ENCODE data around the gene BPI. TPM values are rescaled to one million over a fixed set of nuclear protein-coding genes. Genes with fewer than 3 reads are reported as not detected.
"Not testable (repeated sequence)": the region's sequence is repeated elsewhere in the genome, so short reads cannot be mapped to it uniquely, and the experiment has no call there.

BPI gene
- polyA plus RNA-seq, 4 donors, result 0.38 to 1.5 (median 0.74) TPM; not detected in 1

DNA sequence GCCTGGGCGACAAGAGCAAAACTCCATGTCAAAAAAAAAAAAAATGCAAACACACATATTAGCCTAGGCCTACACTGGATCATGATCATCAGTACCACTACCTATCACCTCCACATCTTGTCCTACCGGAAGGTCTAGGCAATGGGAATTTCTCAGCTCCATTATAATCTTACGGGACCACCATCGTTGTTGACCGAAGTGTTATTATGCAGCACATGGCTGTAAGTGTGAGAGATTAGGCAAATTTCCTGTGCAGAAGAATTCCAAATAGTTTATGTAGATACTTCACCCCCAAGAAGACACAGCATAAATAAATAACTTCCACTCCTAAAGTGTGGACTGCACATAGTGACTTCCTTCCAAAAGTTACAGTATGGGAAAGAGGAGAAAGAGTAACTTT lies 26.7 kb upstream of the BPI start:
- DNase-seq (ENCODE audit: low read depth in 4 of 4, low spot score in 2 of 4), result no peak

DNA sequence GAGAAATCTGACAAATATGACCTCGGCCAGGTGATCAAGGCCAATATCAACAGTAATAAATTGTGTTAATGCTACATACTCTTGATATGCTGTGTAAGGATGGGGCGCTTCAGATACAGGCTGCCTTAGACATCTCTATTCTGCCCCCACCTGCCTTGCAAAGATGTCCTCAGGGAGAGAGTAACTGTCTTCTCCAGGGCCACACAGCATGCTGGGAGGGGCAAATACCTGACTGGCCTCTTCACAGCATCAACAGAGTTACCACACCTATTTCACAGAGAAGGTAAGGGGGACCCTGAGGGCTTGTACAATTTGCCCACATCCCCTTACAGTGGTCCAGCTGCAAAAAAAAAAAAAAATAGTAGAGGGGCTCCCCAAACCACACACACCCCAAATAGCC lies 26.3 kb upstream of the BPI start:
- DNase-seq (ENCODE audit: low read depth in 4 of 4, low spot score in 2 of 4), result no peak

DNA sequence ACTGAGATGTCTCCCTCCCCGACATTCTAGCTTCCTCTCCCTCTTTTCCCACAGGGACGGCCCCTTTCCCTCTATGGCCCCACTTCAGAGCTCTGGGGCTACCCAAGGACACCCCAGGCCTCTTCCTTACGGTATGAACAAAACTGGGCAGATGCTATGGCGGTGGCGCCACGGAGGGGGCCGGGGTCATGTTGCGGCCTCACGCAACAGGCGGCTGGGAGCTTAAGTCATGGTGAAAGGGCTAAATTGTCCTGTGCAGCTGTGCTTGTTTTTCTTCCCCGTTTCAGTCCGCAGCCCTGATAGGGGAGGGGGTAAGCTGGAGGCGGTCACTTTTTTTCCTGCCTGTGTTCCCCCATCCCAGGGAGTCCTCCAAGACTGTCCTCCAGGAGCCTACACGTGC lies 25.8 kb upstream of the BPI start:
- DNase-seq (ENCODE audit: low read depth in 4 of 4, low spot score in 2 of 4), result no peak

DNA sequence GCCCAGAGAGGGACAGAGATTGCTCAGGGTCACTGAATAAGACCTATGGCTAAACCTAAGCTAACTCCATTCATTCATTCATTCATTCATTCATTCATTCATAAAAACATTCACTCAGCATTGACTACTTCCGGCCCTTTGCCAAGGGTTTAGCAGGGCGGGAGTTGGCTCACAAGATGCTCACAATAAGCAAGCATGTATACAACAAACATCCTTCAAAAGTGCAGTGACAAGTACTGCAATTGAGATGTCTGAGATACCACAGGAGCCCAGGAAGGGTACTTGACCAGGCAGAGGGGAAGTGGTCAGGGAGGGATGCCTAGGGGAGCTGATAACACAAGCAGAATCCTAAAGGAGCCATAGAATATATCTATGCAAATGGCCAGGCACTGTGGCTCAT lies 25.2 kb upstream of the BPI start:
- DNase-seq (ENCODE audit: low read depth in 4 of 4, low spot score in 2 of 4), result no peak

DNA sequence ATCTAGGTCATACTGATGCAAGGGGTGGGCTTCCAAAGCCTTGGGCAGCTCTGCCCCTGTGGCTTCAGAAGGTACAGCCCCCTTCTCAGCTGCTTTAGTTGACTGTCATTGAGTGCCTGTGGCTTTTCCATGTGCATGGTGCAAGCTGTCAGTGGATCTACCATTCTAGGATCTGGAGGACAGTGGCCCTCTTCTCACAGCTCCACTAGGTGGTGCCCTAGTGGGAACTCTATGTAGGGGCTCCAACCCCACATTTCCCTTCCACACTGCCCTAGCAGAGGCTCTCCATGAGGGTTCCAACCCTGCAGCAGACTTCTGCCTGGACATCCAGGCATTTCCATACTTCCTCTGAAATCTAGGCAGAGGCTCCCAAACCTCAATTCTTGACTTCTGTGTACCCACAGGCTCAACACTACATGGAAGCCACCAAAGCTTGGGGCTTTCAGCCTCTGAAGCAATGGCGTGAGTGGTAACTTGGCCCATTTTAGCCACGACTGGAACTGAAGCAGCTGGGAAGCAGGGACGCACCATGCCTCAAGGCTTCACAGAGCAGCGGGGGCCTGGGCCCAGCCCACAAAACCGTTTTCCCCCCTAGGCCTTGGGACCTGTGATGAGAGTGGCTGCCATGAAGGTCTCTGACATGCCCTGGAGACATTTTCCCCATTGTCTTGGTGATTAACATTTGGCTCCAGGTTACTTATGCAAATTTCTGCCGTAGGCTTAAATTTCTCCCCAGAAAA lies 22.6 kb upstream of the BPI start:
- not testable (repeated sequence) for DNase-seq (ENCODE audit: low read depth in 4 of 4, low spot score in 2 of 4)

DNA sequence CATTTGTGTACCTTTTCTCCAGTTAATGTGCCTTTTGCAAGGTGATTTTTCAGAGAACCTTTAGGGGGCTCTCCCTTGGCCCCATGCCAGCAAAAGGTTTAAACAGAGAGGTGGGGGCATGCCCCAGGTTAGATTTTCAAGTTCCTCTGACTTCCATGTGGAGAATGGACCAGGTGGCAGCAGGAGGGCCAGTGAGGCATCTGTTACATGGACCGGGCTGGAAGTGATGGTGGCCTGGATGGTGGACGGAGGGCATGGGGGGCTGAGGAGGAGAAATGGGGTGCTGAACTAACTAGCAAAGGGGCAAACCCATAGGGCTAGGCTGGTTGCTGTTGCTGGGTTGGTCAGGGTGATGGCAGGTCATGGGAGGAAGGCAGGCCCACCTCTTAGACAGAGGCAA lies 20.7 kb upstream of the BPI start:
- DNase-seq (ENCODE audit: low read depth in 4 of 4, low spot score in 2 of 4), result no peak

DNA sequence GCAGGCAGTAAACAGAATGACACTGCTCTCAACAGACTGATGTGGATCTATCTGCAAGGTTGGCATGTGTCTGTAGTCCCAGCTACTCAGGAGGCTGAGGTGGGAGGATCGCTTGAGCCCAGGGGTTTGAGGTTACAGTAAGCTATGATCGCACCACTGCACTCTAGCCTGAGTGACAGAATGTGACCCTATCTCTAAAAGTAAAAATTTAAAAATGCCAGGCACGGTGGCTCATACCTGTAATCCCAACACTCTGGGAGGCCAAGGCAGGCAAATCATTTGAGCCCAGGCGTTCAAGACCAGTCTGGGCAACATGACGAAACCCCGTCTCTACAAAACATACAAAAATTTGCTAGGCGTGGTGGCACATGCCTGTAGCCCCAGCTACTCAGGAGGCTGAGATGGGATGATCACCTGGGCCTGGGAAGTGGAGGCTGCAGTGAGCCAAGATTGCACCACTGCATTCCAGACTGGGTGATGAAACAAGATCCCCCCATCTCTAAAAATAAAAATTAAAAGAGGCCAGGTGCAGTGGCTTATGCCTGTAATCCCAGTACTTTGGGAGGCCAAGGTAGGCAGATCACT lies 19.8 kb upstream of the BPI start:
- not testable (repeated sequence) for DNase-seq (ENCODE audit: low read depth in 4 of 4, low spot score in 2 of 4)

DNA sequence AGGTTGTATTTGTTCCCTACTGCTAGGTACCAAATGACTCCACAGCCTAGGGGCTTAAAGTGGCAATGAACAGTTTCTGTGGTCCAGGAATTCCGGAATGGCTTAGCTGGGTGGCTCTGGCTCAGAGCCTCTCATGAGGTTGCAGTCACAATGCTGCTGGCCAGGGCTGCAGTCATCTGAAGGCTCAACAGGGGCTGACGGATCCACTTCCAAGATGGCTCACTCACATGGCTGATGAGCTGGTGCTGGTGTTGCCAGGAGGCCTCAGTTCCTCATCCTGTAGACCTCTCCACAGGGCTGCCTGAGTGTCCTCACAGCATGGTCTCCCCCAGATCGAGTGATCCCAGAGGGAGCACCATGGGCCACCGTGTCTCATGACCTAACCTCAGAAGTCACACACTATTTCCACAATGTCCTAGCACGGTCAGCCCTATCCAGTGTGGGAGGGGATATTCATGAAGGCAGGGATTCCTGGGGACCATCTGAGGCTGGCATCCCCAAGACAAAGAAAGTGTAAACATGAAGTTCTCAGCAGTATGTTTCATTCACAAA lies 19.0 kb upstream of the BPI start:
- DNase-seq (ENCODE audit: low read depth in 4 of 4, low spot score in 2 of 4), result no peak

DNA sequence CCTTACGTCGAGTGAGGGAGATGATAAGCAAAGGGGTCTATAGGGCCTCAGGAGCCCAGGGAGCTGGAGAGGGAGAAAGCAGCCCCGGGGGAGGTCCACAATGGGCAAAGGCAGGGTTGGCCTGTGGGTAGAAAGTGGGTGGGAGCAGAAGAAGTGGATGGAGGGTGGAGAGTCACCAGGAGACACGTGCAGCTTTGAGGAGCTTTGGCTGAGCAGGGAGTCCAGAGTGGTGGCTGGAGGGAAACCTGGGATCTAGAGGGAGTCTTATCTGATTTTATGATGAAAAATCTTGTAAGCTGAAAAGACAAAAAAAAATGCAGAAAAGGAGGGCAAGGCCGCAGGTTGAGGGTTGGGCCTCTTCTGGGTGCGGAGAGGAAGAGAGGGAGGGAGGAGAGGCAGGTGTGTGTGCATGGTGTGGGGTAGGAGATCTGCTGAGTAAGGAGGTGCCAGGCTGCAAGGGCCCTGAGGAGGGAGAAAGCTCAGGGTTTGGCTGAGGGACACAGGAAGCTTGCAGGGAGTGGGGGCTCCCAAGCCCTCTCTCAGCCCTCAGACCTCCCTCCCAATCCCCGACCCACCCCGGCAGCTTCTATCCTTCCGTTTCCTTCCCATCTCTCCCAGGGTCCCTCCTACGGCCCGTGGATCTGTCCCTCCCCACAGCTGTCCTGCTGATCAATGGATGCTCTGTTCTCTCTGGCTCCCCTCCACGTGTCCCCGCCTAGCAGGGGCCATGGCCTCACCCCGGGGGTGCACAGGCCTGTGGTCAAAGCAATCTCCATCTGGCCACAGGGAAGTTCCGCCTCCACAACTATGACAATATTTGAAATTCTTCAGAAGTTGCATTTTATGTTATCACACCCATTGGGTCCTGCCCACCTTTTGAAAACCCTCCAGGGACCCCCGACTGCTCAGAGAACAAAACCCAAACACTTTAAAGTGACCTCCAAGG lies 17.1 kb upstream of the BPI start:
- no peak for DNase-seq (ENCODE audit: low read depth in 4 of 4, low spot score in 2 of 4)

DNA sequence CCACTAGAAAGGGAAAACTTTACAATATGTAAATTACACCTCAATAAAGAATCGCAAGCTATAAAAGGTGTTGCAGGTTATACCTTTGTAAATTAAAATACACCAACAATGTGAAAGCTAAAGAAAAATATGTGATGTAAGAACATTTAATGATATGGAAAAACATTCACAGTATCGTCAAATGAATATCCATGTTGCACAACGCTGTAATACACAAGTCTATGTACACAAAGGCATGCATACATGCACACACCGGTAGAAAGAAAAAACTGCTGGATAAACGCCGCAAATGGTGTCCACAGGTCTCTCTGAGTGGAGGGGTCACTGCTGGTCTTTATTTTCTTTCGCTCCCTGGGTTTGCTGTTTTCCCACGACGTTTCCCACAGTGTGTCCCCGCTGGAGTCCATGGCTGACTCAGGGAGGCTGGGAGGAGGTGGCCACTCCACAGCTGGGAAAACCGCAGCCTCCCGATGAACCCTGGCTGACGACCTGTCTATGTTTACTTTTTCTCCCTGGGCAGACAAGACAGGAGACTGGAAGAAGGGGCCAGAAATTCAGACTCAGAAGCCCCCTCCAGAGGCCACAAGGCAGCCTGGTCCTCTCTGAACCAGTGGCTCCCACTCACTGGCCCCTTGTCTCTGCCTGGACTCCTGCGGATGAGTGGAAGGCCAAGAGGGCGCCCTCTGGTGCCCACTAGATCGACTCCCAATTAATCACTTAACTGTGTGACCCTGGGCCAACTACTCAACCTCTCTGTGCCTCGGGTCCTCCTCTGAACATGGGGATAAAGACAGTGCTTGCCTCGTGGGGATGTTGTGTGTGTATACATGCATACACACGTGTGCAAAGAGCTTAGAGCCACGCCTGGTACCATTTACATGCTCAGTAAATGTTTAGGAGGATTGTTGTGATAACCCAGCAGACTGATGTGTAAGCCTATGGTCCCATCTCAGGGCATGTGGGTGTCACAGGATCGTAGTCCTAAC lies 12.8 kb upstream of the BPI start:
- no peak for DNase-seq (ENCODE audit: low read depth in 4 of 4, low spot score in 2 of 4)

DNA sequence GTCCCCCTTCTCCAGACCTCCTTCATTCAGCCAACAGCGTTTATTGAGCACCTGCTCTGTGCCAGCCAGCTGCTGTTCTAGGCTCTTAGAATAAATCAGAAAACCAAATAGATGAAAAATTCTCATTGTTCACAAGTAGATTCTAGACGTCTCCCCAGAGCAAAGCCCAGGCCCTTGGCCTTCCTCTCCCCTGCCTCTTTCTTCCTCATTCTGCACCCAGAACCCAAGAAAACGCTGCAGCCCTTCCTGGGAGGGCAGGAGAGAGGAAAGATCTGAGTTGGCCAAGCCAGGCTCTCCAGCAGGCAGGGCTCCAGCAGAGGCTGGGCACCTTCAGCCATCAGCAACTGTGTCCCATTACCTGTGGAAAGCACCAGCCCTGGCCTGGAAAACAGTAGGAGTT lies 12.0 kb upstream of the BPI start:
- DNase-seq (ENCODE audit: low read depth in 4 of 4, low spot score in 2 of 4), result no peak

DNA sequence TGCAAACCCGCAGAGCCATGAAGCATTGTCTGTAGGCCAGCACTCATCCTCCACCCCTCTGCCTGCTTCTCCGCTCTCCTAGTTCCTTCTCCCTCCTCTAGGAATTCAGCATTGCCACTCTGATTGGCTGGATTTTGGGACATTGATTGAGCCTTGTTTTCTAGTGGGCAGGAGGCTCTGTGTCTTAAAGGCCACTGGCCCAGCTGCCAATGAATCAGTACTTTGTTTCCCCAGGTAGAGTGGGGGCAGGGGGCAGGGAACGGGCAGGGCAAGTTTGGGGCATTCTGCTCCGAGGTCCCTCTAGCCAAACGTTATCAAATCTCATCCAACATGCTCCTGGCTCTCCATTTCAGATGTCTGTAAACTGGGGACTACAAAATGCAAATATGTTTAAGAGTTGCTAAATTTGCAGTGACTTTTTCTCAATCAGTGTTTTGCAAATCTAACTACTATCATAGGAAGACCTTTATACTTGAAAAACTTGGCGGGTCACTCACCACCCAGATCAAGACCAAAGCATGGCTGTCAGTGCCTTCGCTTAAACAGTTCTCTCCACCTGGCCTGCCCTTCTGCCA lies 10.4 kb upstream of the BPI start:
- no peak for DNase-seq (ENCODE audit: low read depth in 4 of 4, low spot score in 2 of 4)

DNA sequence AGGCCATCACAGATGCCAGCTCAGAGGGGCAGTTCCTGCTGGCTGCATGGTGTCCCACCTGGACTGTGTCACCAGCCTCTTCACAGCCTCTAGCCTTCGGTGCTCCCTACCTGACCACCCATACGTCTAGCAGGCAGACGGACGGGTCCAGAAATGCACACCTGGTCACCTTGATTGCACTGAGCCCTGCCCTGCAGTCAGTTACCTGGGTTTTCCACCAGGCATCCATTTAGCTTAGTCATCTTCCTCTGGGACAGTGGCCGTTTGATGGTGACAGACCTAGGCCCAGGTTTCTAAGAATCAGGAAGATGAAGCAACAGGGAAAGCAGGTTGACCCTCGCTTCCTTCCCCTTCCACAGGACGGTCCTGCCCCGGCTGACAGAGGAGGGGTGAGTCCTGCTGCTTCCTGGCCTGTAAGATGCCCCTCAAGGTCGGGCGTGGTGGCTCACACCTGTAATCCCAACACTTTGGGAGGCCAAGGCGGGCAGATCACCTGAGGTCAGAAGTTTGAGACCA lies 9.8 kb upstream of the BPI start:
- DNase-seq (ENCODE audit: low read depth in 4 of 4, low spot score in 2 of 4), result no peak

DNA sequence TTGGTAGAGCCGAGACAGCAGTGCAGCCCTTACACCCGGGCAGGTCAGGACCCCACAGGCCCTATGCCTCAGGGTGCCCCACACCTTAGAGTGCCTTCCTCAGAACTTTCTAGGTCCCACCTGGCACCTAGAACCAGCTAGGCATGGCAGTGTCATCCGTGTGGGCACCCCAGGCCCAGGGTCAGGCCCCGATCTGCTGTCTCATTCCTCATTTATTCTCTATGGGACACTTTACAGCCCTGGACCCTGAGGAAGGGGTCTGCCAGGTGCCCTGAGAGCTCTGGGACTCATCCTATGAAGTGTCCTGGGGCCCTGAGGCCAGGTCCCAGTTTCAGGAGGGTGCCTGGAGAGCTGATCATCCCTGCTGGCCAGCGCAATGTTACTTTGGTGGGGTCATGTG lies 8.1 kb upstream of the BPI start:
- no peak for DNase-seq (ENCODE audit: low read depth in 4 of 4, low spot score in 2 of 4)

DNA sequence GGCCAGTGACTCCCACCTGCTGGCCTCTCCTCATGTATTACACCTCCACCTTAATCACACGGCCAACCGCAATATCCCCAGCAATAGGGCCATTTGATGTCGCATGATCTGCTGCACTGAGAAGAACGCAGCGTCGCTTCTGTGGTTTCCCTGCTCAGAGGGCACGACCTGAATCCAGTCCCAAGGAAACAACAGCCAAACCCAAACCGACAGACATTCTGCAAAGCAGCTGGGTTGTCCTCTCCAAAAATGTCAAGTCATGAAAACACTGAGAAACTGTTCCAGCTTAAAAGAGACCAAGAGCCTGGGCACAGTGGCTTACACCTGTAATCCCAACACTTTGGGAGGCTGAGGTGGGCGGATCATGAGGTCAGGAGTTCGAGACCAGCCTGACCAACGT lies 7.5 kb upstream of the BPI start:
- DNase-seq (ENCODE audit: low read depth in 4 of 4, low spot score in 2 of 4), result no peak

DNA sequence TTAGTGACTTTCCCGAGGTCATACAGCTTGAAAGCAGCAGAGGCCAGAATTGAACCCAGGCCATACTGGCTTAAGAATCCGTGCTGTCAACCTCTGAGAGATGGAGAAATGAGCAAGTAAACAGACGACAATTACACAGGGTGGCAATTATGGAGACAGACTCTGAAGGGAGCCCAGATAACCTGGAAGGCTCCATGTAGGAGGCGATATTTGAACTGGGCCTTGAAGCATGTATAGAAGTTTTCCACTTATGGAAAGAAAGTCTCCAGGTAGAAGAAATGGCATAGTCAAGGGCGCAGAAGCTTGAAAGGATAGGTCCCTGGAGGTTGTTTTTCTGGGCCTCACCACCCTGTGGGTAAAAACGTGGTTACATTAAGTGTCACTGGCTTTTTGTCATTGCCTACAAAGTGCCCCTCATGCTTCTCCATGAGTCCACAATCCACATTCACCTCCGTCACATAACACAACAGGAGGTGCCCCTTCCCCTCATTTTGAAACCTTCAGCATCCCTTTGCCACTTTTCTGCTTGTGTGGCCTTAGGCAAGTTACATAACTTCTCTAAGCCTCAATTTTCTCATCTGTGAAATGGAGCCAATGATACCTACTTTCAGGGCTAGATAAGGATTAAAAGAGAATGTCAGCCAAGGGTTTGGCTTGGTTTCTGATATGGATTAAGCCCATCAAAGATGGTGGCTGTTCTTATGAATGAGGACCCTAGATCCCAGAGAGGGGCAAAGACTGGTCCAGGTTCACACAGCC lies 5.9 kb upstream of the BPI start:
- no peak for DNase-seq (ENCODE audit: low read depth in 4 of 4, low spot score in 2 of 4)

DNA sequence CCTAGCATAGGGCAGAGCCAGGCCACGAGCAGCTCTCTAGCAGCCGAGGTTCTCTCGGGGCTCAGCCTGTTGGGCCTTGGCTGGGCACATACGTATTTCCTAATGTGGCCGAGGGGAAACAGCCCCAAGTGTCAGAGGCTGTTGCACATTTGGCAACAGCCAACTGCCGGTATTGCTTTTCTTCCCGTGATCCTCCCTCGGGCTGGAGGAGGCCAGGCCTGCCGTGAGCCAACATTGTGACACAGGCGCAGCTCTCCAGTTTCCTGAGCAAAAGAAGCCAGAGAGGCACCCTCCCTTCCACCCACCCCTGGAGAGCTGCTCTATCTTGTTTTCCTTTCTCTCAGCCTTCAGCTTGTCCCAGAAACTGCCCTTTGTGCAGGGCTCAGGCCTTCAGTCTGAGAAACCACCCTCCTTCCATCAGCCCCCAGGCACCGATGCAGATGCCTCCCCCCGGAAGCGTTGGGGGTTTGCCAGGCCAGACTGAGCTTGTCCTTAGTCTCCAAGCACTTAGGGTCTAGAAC lies 5.1 kb upstream of the BPI start:
- no peak for DNase-seq (ENCODE audit: low read depth in 4 of 4, low spot score in 2 of 4)

DNA sequence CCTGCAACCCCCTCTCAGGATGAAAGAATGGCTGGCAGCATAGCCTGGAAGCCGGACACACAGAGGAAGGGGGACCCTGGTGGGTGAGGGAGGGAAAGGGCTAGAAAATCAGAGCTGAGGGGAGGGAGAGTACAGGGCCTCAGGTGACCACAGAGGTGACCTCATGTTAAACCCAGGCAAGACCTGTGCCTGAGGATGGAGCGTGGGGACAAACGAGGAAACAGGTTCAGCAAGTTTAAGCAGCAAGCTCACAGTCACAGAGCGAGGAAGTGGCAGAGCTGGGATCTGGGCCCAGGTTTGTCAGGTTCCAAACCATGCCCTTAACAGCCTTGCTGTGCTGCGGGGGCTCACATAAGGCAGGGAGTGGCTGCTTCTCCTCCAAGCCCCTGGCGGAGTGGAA lies 4.0 kb upstream of the BPI start:
- no peak for DNase-seq (ENCODE audit: low read depth in 4 of 4, low spot score in 2 of 4)

DNA sequence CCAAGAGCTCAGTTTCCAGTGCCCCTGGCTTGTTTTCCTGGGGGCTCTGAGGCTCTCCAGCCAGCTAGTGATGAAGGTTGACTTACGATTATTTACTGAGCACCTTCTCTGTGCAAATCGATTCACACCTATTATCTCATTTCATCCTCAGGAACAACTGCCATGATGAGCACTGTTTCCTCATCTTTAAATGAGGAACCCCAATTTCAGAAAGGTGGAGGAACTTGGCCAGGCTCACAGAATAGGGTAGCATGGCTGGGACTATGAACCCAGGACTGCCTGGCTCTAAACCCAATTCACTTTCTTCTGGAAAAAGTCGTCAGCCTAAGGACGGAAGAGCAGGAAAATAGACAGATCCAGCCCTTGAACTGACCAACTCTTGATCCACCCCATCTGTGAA lies 3.5 kb upstream of the BPI start:
- no peak for DNase-seq (ENCODE audit: low read depth in 4 of 4, low spot score in 2 of 4)

Data from left renal cortex interstitium (tissue), 4 donors.